ENCODE results near the gene PRR35.

Gene PRR35

DNA sequence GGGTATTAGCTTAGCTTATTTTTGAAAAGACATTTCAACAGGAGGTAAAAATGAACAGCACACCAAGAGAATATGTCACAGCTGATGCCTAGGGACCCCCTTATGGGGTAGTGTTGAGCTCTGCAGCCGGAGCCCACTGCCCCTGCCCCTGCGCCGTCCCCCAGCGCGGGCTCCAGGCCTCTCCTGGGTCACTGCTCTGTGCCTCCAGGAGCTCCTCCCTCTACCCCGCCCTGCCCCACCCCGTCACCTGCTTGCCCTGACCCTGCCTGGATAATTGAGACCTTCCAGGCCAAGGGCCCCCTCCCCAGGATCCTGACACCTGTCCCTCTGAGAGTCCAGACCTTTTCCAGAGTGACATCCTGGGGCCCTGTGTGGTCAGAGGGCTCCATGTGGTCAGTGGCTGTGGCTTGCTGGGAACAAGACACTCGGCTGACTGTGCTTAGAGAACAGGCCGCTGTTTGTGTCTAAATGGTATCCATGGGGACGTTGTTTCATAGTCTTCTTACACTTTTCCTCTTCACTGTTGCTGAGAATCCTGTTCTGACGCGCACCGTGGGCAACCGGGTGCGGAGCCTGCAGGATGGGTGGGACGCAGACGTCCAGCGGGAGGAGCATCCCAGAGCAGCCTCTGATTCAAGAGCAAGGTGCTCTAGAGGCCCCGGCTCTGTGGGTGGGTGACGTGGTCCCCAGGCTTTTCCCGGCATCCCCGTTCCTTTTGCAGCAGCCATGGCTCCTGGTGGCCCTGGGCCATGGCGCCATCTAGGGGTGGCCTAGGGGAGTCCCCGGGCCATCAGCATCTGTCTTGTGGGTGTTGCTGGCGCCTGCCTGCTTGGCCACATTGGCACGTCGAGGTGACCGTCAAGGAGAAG is 50.6 kb downstream of the PRR35 start:
- Histone ChIP-seq H3K4me3 (ENCODE audit: low read length) (no peak overlapping the region), H3K27ac (ENCODE audit: low read depth, low read length) (no peak overlapping the region), H3K27me3 (ENCODE audit: control insufficient read depth, insufficient read depth, low read length) (no peaks in the 10 kb centered on the region), H3K36me3 (ENCODE audit: control insufficient read depth, insufficient read depth, low read length) (no peaks in the 10 kb centered on the region), H3K9ac (ENCODE audit: low read length) (no peak overlapping the region), H3K4me1 (ENCODE audit: control insufficient read depth, insufficient read depth, low read length) (peaks cover 2% of the 10 kb centered on the region)

DNA sequence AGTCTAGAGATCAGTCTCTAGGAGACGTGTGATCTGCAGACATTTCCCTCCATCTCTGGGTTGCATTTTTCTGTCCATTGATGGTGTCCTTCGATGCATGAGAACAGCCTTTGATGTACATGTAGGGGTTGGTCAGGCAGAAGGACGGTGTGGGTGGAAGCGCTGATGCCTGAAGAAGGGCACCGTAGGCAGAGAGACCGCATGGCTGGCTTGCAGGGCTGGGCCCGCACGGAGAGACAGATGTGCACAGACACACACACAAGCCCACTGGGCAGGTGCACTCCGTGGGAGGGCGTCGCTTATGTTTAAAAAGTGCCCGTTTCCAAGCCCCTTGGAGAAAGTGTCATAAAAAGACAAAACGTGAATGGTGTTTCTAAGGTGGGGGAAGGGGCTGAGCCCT is 54.9 kb downstream of the PRR35 start:
- H3K4me1 ChIP-seq (ENCODE audit: control insufficient read depth, insufficient read depth, low read length): peaks cover 2% of the 10 kb centered on the region
- H3K4me3 ChIP-seq (ENCODE audit: low read length): no peak overlapping the region
- H3K9ac ChIP-seq (ENCODE audit: low read length): no peak overlapping the region
- H3K27me3 ChIP-seq (ENCODE audit: control insufficient read depth, insufficient read depth, low read length): no peaks in the 10 kb centered on the region
- peaks cover 2% of the 10 kb centered on the region for H3K36me3 ChIP-seq (ENCODE audit: control insufficient read depth, insufficient read depth, low read length)
- H3K27ac ChIP-seq (ENCODE audit: low read depth, low read length): no peak overlapping the region
